BJ (cell line): Measurements from ENCODE around the gene S100A3. TPM values are rescaled to one million over a fixed set of nuclear protein-coding genes. Genes with fewer than 3 reads are reported as not detected.

Experiments
- CTCF ChIA-PET: fragments of 350-600 bp; formaldehyde crosslinking; extraction: SDS; loops from one replicate; lab custom pipeline; 2021; ENCODE audit warnings: antibody characterized with exemption, inconsistent platforms; lab: Yijun Ruan, JAX
- POLR2A ChIA-PET: fragments of 300-600 bp; sonication (Branson Sonifier 250); formaldehyde crosslinking; extraction: SDS; loops from one replicate; lab custom pipeline; 2021; ENCODE audit warnings: antibody characterized with exemption; lab: Charles Lee
- DNase-seq: peaks from one replicate; pipeline ENCODE4 v3.0.0-alpha.2; 2011; ENCODE audit warnings: low read depth
- H3K27me3 ChIP-seq: 2 replicates; pipeline ENCODE4 v1.6.0; 2011; ENCODE audit warnings: low read length; ENCODE audit not compliant: control insufficient read depth, insufficient read depth
- H3K36me3 ChIP-seq: 2 replicates; pipeline ENCODE4 v1.5.1; 2011; ENCODE audit warnings: low read length; ENCODE audit not compliant: control insufficient read depth, insufficient read depth
- H3K4me3 ChIP-seq: 2 replicates; pipeline ENCODE4 v1.5.1; 2011; ENCODE audit warnings: low read depth, mild to moderate bottlenecking, control low read depth, low read length
- polyA plus RNA-seq: library from polyadenylated mRNA; depleted of rRNA; stranded (reverse); fragments of >200 nt; gene quantifications from 2 replicates; pipeline ENCODE4 v1.2.3, GENCODE V29; 2011
- TF ChIP-seq, protein P1 (sequence below): IDR thresholded peaks from 2 replicates; pipeline ENCODE4 v1.5.1; 2011; ENCODE audit warnings: low read depth, mild to moderate bottlenecking, control low read depth, inconsistent platforms, low read length, moderate library complexity; ENCODE audit not compliant: insufficient read depth

Gene S100A3
- polyA plus RNA-seq, 1 experiment, result 9.5 TPM

DNA sequence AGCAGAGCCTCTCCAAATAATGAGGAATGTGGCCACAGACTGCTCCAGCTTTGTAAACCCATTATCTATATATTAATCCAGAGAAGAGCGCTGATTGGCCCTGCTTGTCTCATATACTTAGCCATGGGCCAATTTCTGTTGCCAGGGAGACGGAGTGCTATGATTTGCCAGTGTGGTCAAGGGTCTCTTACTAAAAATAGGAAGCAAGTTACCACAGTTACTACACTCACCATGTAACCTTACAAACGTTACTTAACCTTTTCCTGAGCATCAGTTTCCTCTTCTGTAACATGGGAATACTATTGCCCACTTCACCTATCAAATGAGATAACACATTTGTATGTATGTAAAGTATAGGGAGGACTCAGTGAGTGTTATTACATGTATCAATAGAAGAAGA lies 24.3 kb upstream of the S100A3 start:
- Histone ChIP-seq H3K27me3 (no peaks in the 10 kb centered on the region), H3K36me3 (no peaks in the 10 kb centered on the region), H3K4me3 (no peak overlapping the region)
- DNase-seq, result no peak
- TF ChIP-seq, protein P1, sequence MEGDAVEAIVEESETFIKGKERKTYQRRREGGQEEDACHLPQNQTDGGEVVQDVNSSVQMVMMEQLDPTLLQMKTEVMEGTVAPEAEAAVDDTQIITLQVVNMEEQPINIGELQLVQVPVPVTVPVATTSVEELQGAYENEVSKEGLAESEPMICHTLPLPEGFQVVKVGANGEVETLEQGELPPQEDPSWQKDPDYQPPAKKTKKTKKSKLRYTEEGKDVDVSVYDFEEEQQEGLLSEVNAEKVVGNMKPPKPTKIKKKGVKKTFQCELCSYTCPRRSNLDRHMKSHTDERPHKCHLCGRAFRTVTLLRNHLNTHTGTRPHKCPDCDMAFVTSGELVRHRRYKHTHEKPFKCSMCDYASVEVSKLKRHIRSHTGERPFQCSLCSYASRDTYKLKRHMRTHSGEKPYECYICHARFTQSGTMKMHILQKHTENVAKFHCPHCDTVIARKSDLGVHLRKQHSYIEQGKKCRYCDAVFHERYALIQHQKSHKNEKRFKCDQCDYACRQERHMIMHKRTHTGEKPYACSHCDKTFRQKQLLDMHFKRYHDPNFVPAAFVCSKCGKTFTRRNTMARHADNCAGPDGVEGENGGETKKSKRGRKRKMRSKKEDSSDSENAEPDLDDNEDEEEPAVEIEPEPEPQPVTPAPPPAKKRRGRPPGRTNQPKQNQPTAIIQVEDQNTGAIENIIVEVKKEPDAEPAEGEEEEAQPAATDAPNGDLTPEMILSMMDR, result no peak
- ChIA-PET POLR2A (no interaction called here), CTCF (interaction anchor here (0.9 to 6.5 kb wide), 20 partner anchors 8 to 224 kb away, joined by 3 to 223 read pairs (median 8); partner anchors contain the start of genes CHTOP, S100A1, S100A13 and S100A14)

DNA sequence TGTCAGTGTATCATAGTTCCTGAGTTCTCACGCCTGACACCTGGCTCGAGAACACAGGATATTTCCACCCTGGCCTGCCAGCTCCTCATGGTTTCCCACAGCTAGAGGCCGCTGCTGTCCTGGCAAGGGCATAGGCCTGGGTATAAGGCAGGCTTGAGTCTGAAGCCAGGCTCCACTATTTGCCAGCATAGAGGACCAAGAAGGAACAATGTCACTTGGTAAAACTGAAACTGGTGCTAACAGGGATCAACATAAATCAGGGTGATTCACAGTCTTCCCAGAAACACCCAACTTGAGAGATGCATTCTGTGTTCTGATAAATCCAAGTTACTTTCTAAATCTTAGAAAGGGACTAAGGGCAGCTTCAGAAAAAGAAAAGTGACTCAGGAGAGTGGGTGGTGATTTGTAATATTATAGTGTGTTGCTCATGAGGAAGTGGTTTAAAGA lies 23.5 kb upstream of the S100A3 start:
- no peak overlapping the region for H3K4me3 ChIP-seq
- no peak for DNase-seq
- no peaks in the 10 kb centered on the region for H3K36me3 ChIP-seq
- POLR2A ChIA-PET, result no interaction called here
- CTCF ChIA-PET, result interaction anchor here (0.6 to 6.5 kb wide), 32 partner anchors 9 to 895 kb away, joined by 3 to 223 read pairs (median 6); partner anchors contain the start of genes CHTOP, S100A1, S100A13 and S100A14
- TF ChIP-seq, protein P1, result peak; percentile 94
- no peaks in the 10 kb centered on the region for H3K27me3 ChIP-seq

DNA sequence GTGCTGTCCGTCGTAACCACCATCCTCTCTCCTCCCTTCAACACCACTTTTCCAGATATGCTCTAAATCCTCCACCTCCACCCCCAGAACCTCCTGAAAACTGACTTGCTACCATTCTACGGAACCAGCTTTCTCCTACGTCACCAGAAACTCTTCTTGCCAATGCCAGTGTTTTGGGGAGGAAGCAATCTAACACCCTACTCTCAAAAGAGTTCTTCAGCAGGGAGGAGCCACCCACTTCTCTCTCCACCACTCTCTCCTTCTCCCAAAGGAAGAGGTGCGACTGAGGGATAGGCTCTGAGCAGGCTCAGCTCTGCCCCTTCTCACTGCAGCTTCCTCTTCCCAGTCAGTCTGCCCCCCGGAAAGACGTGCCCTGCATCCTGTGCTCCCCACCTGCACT lies 22.6 kb upstream of the S100A3 start:
- Histone ChIP-seq H3K27me3 (no peaks in the 10 kb centered on the region), H3K4me3 (no peak overlapping the region), H3K36me3 (no peaks in the 10 kb centered on the region)
- TF ChIP-seq, protein P1, result no peak
- ChIA-PET POLR2A (no interaction called here), CTCF (interaction anchor here (0.8 to 6.5 kb wide), 26 partner anchors 10 to 451 kb away, joined by 3 to 223 read pairs (median 7); partner anchors contain the start of genes CHTOP, S100A1, S100A13 and S100A14)
- no peak for DNase-seq

DNA sequence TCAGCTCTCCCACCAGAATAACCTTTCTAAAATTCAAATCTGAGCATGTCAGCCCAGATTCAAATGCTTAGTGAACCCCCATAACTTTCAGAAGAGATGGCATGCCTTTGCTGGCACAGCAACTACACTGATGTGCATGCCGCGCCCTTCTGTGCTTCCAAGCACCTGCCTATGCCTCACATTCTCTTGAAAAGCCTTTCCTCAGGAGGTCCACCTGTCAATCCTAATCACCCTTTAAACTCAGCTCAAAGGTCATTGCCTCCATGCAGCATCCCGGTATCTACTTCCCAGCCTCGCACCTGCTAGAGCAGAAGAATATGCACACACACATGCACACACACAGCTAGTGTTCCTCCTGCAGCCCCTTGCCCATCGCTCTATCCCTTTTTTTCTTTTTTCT lies 21.8 kb upstream of the S100A3 start:
- CTCF ChIA-PET, result interaction anchor here (1.0 to 6.5 kb wide), 11 partner anchors 11 to 218 kb away, joined by 3 to 223 read pairs (median 7); partner anchors contain the start of genes S100A13, S100A14, S100A16 and S100A6
- no peaks in the 10 kb centered on the region for H3K27me3 ChIP-seq
- POLR2A ChIA-PET, result no interaction called here
- no peak overlapping the region for H3K4me3 ChIP-seq
- DNase-seq, result no peak
- H3K36me3 ChIP-seq, result no peaks in the 10 kb centered on the region
- TF ChIP-seq, protein P1, result no peak

DNA sequence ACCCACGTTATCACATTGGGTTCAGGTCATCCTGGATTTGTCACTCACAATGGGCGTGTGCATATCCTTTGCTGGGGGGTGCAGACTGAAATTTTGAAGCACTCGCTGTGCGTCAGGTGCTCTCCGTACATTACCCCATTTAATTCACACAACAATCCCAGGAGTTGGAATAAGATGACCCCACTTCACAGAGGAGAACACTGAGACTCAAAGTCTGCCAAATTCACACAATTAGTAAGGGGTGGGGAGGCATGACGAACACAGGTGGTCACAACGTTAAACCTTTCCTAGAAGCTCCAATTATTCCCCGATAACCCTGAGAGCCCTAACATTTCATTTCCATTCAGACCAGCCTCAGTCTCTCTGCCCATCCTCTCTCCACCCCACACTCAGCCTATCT lies 20.4 kb upstream of the S100A3 start:
- DNase-seq, result no peak
- POLR2A ChIA-PET, result no interaction called here
- CTCF ChIA-PET, result interaction anchor here (1.0 to 6.5 kb wide), 15 partner anchors 8 to 217 kb away, joined by 3 to 223 read pairs (median 6); partner anchors contain the start of genes S100A13, S100A14, S100A16 and S100A3
- Histone ChIP-seq H3K27me3 (no peaks in the 10 kb centered on the region), H3K4me3 (no peak overlapping the region), H3K36me3 (no peaks in the 10 kb centered on the region)
- TF ChIP-seq, protein P1, result no peak
